Keratinocyte (primary cell): ENCODE results near the gene RABL3. TPM values are rescaled to one million over a fixed set of nuclear protein-coding genes. Genes with fewer than 3 reads are reported as not detected.

Experiments
- DNase-seq: peaks from one replicate; pipeline ENCODE4 v3.0.0-alpha.2; 2011; ENCODE audit warnings: low read depth, missing footprints, low spot score
- FAIRE-seq: peaks from 2 replicates; lab custom pipeline; 2011; peaks lifted over from hg19 to GRCh38; lab: Jason Lieb, UNC
- H2AFZ ChIP-seq: 2 replicates; pipeline ENCODE4 v1.6.0; 2012; ENCODE audit warnings: low read length, control low read depth, inconsistent platforms; ENCODE audit not compliant: control insufficient read depth
- H3K27ac ChIP-seq: 2 replicates; pipeline ENCODE4 v1.5.1; 2011; ENCODE audit warnings: low read length; ENCODE audit not compliant: control insufficient read depth, insufficient read depth
- H3K27me3 ChIP-seq: 3 replicates; pipeline ENCODE4 v1.6.0; 2011; ENCODE audit warnings: low read length; ENCODE audit not compliant: control insufficient read depth, insufficient read depth; ENCODE audit errors: extremely low read depth
- H3K36me3 ChIP-seq, 2 experiments: 2 replicates in 1 of 2; 3 replicates in 1 of 2; pipeline ENCODE4 v1.5.1; 2011; ENCODE audit warnings: low read length in 2 of 2, mild to moderate bottlenecking in 1 of 2; ENCODE audit not compliant: control insufficient read depth in 2 of 2, insufficient read depth in 2 of 2; ENCODE audit errors: extremely low read depth in 1 of 2
- H3K4me1 ChIP-seq: 3 replicates; pipeline ENCODE4 v1.5.1; 2011; ENCODE audit warnings: low read length; ENCODE audit not compliant: control insufficient read depth, insufficient read depth; ENCODE audit errors: extremely low read depth
- H3K4me2 ChIP-seq: 3 replicates; pipeline ENCODE4 v1.6.0; 2011; ENCODE audit warnings: low read depth, low read length; ENCODE audit not compliant: control insufficient read depth, insufficient read depth; ENCODE audit errors: extremely low read depth
- H3K4me3 ChIP-seq, 3 experiments: fragments of 200-600 bp in 1 of 3; sonication (generic) in 1 of 3; 2 replicates in 2 of 3; 3 replicates in 1 of 3; pipeline ENCODE4 v1.5.1; 2011 to 2016; ENCODE audit warnings: low read length in 3 of 3, mild to moderate bottlenecking in 3 of 3, control low read depth in 2 of 3, inconsistent platforms in 1 of 3, low read depth in 1 of 3, mixed read lengths in 1 of 3, mixed run types in 1 of 3, moderate library complexity in 1 of 3; ENCODE audit not compliant: control insufficient read depth in 2 of 3, insufficient read depth in 2 of 3; ENCODE audit errors: extremely low read depth in 1 of 3
- H3K79me2 ChIP-seq: 2 replicates; pipeline ENCODE4 v1.6.0; 2012; ENCODE audit warnings: low read length; ENCODE audit not compliant: control insufficient read depth, insufficient read depth
- H3K9ac ChIP-seq: 3 replicates; pipeline ENCODE4 v1.6.0; 2011; ENCODE audit warnings: low read length; ENCODE audit not compliant: control insufficient read depth, insufficient read depth; ENCODE audit errors: extremely low read depth
- H3K9me1 ChIP-seq: 3 replicates; pipeline ENCODE4 v1.6.0; 2011; ENCODE audit warnings: low read length; ENCODE audit not compliant: control insufficient read depth, insufficient read depth; ENCODE audit errors: extremely low read depth
- H3K9me3 ChIP-seq: 2 replicates; pipeline ENCODE4 v1.5.1; 2012; ENCODE audit warnings: low read depth, low read length; ENCODE audit not compliant: control insufficient read depth
- H4K20me1 ChIP-seq: 3 replicates; pipeline ENCODE4 v1.6.0; 2011; ENCODE audit warnings: low read length; ENCODE audit not compliant: control insufficient read depth, insufficient read depth; ENCODE audit errors: extremely low read depth
- CTCF ChIP-seq, 3 experiments: IDR thresholded peaks in 1 of 3; conservative IDR thresholded peaks in 1 of 3; optimal IDR thresholded peaks in 1 of 3; 2 replicates in 2 of 3; 3 replicates in 1 of 3; pipeline versions ENCODE3 to v1.5.1; 2011; ENCODE audit warnings: low read length in 3 of 3, mild to moderate bottlenecking in 3 of 3, moderate library complexity in 2 of 3, control low read depth in 1 of 3, inconsistent platforms in 1 of 3; ENCODE audit not compliant: insufficient read depth in 2 of 3; ENCODE audit errors: extremely low read depth in 1 of 3
- EZH2 ChIP-seq: IDR thresholded peaks from one replicate; pipeline ENCODE4 v1.6.1; 2012; ENCODE audit warnings: inconsistent platforms, mild to moderate bottlenecking, low read length, moderate library complexity
- dilution Hi-C: fragments of 300-500 bp; cut with MboI; formaldehyde crosslinking; loops from one replicate; pipeline ENCODE4 v1.7.0; 2020; ENCODE audit warnings: low sequenced_read_pairs; ENCODE audit not compliant: extremely low pct_ligation_motif_present
- polyA plus RNA-seq, 5 experiments: library from polyadenylated mRNA; depleted of rRNA in 3 of 5; stranded (reverse) in 3 of 5; stranded (forward) in 1 of 5; unstranded in 1 of 5; fragments of >200 nt; gene quantifications; 1 replicate in 1 of 5; 2 replicates in 3 of 5; 3 replicates in 1 of 5; pipeline versions ENCODE4 v1.2.1 to v1.2.3, GENCODE V29; 2011 to 2012; ENCODE audit warnings: missing spikeins in 2 of 5, low read depth in 1 of 5, low replicate concordance in 1 of 5

The RABL3 gene
- polyA plus RNA-seq, 1 donor (not counting 4 experiments of a cell fraction or from before 2014, with no cell fraction given): 13.4 TPM

GRCh38 chr3:120682095-120682681 is 60.1 kb downstream of the RABL3 start, which contains the start of gene HGD:
TSS of gene HGD (minus strand) at chr3:120682239. CDS start at chr3:120682111, 128 bp downstream.
- no peak for FAIRE-seq
- Histone ChIP-seq H3K79me2 (no peaks in the 10 kb centered on the region), H4K20me1 (no peaks in the 10 kb centered on the region), H3K4me3 (no peak within 1 kb of the TSS), H3K9ac (no peak within 1 kb of the TSS), H3K27ac (no peak within 1 kb of the TSS), H3K36me3 (no peaks in the 10 kb centered on the region), H3K4me1 (peaks cover 9% of the 10 kb centered on the region), H3K9me1 (no peaks in the 10 kb centered on the region), H2AFZ (no peak within 1 kb of the TSS), H3K27me3 (no peaks in the 10 kb centered on the region), H3K4me2 (no peak within 1 kb of the TSS), H3K9me3 (no peaks in the 10 kb centered on the region)
- TF ChIP-seq CTCF (optimal IDR thresholded peaks at IDR 0.05 in 1 of 3, IDR thresholded peaks at IDR 0.05 in 1 of 3, conservative IDR thresholded peaks at IDR 0.05 in 1 of 3; ENCODE audit: extremely low read depth in 1 of 3, insufficient read depth in 2 of 3, low read length in 3 of 3) (no peak), EZH2 (no peak)
- no peak for DNase-seq
- dilution Hi-C loops: no loop called here

- H3K9me1 ChIP-seq: no peaks in the 10 kb centered on the region
- DNase-seq (no peak), FAIRE-seq (no peak)
- H3K9ac ChIP-seq: no peak overlapping the region
- dilution Hi-C loops: no loop called here
- H4K20me1 ChIP-seq: no peaks in the 10 kb centered on the region
- H3K79me2 ChIP-seq: no peaks in the 10 kb centered on the region
- TF ChIP-seq EZH2: no peak
- no peak for TF ChIP-seq CTCF (optimal IDR thresholded peaks at IDR 0.05 in 1 of 3, IDR thresholded peaks at IDR 0.05 in 1 of 3, conservative IDR thresholded peaks at IDR 0.05 in 1 of 3; ENCODE audit: extremely low read depth in 1 of 3, insufficient read depth in 2 of 3, low read length in 3 of 3)
- no peak overlapping the region for H2AFZ ChIP-seq
- no peak overlapping the region for H3K27ac ChIP-seq
- no peaks in the 10 kb centered on the region for H3K9me3 ChIP-seq
- no peak overlapping the region for H3K4me3 ChIP-seq
- no peak overlapping the region for H3K4me2 ChIP-seq
- H3K27me3 ChIP-seq: no peaks in the 10 kb centered on the region
- H3K4me1 ChIP-seq: peaks cover 9% of the 10 kb centered on the region
- H3K36me3 ChIP-seq: no peaks in the 10 kb centered on the region
These were observed 60.7 kb downstream of the RABL3 start for GRCh38 chr3:120681506-120682038.
